ENCODE results near the gene SRPK2.

The SRPK2 gene

DNA sequence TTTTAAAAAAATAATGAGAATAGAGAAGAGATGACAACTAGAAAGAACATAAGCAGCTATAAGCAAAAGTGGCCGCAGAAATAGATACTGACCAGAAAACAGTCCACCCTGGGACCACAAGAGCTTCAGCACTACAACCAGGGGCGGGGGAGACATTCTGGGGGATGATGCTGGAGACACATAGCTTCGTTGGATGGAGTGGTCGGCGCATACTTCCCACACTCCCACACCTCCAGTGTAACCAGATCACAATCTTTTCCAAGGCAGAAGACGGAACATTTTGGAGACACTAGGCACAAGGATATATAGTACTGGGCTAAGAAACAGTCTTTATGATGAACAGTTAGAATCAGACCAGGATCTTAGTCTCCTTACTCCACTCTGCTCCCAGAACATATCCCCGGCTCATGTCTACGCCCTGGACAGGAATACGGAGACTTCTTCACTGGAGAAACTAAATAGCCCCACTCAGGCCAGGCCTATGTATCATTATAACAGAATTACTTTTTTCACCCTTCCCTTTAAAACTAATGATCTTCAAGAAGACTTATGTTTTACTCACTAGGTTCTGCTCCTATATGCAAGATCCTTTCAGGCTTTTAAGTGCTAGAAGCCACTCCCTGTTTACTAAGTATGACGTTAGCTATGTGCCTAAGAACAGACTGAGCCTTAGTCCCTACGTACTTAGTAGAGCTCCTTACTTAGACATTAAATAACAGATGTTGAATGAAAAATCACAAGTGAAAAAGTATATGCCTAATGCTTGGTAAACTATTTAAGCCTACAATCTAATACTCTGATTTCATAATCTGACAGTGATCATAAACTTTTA, 169.6 kb downstream of the SRPK2 start:
- CTCF ChIA-PET, result interaction anchor here (1.3 kb wide), 1 partner anchor 10 kb away, joined by 3 read pairs; no protein-coding TSS in a partner anchor
- 100% methylated on average over 7 of the region's 11 CpGs for WGBS (ENCODE audit: insufficient coverage)
- POLR2A ChIA-PET, result no interaction called here

DNA sequence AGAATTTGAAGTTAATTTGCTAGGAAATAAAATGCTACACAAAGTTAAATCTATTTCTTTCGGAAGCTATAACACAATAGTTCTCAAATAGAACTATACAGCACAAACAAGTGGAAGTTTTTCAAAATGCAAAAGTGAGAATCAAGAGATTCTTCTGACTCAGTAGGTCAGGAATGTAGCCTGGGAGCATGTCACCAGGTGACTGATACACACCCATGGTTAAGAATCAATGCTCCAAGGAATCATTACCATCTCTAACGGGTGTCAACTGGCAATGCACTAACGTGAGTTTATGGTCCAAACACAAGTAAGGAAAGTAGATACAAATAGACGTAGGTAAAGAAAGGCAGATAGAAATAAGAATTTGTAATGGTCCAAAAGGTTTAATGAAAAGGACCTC, 170.5 kb downstream of the SRPK2 start:
- POLR2A ChIA-PET, result no interaction called here
- Histone ChIP-seq H3K36me3 (ENCODE audit: control insufficient read depth in 4 of 4, insufficient read depth in 4 of 4, low read length in 3 of 4) (peaks cover 0 to 2% (median 0%) of the 10 kb centered on the region in 4 experiments), H3K9me3 (ENCODE audit: control extremely low read depth in 1 of 5, control insufficient read depth in 4 of 5, insufficient read depth in 2 of 5, low read depth in 1 of 5, low read length in 4 of 5) (no peaks in the 10 kb centered on the region), H3K4me3 (ENCODE audit: control insufficient read depth in 1 of 7, extremely low read depth in 1 of 7, insufficient read depth in 4 of 7, low read depth in 2 of 7, low read length in 6 of 7) (no peak overlapping the region), H3K27ac (ENCODE audit: insufficient read depth in 1 of 2, low read depth in 1 of 2, low read length in 2 of 2, poor library complexity in 1 of 2, severe bottlenecking in 2 of 2) (no peak overlapping the region), H3K27me3 (replicated peaks in 2 of 5; ENCODE audit: control insufficient read depth in 4 of 5, insufficient read depth in 5 of 5, low read length in 4 of 5) (no peaks in the 10 kb centered on the region), H3K4me1 (ENCODE audit: control extremely low read depth in 1 of 4, control insufficient read depth in 4 of 4, insufficient read depth in 4 of 4, low read length in 3 of 4) (peaks cover 2 to 10% (median 5%) of the 10 kb centered on the region in 4 experiments)
- DNase-seq, result no peak
- WGBS (ENCODE audit: insufficient coverage), result no CpG with 5 or more reads among the region's 4 CpGs
- CTCF ChIA-PET, result interaction anchor here (0.7 kb wide), 1 partner anchor 14 kb away, joined by 3 read pairs; no protein-coding TSS in a partner anchor

More for the DNA sequence above, 169.6 kb downstream of the SRPK2 start:
- Histone ChIP-seq H3K9me3 (ENCODE audit: control extremely low read depth in 1 of 5, control insufficient read depth in 4 of 5, insufficient read depth in 2 of 5, low read depth in 1 of 5, low read length in 4 of 5) (no peaks in the 10 kb centered on the region), H3K4me1 (ENCODE audit: control extremely low read depth in 1 of 4, control insufficient read depth in 4 of 4, insufficient read depth in 4 of 4, low read length in 3 of 4) (peaks cover 0 to 2% (median 0%) of the 10 kb centered on the region in 4 experiments), H3K27ac (ENCODE audit: insufficient read depth in 1 of 2, low read depth in 1 of 2, low read length in 2 of 2, poor library complexity in 1 of 2, severe bottlenecking in 2 of 2) (no peak overlapping the region), H3K27me3 (replicated peaks in 2 of 5; ENCODE audit: control insufficient read depth in 4 of 5, insufficient read depth in 5 of 5, low read length in 4 of 5) (no peaks in the 10 kb centered on the region), H3K4me3 (ENCODE audit: control insufficient read depth in 1 of 7, extremely low read depth in 1 of 7, insufficient read depth in 4 of 7, low read depth in 2 of 7, low read length in 6 of 7) (no peak overlapping the region), H3K36me3 (ENCODE audit: control insufficient read depth in 4 of 4, insufficient read depth in 4 of 4, low read length in 3 of 4) (peaks cover 0 to 2% (median 0%) of the 10 kb centered on the region in 4 experiments)
- DNase-seq, result no peak

DNA sequence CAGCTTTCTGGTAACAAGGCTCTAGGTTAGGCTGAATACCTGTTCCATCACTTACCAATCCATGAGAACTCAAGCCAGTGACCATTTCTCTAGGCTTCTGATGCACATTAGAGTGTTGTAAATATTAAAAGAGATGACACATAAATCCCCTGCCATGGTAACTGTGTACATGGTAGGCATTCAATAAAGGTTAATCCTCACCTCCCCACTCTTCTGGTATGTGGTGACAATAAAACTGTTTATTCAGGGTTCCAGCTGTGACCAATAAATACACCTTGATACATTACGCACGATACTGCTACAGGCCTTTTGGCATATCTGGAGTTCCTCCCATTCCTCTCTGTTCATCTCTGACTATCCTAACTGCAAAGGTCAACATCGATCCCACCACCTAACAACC, 171.9 kb downstream of the SRPK2 start:
- CTCF ChIA-PET, result no interaction called here
- Histone ChIP-seq H3K4me1 (ENCODE audit: control extremely low read depth in 1 of 4, control insufficient read depth in 4 of 4, insufficient read depth in 4 of 4, low read length in 3 of 4) (peaks cover 2 to 13% (median 5%) of the 10 kb centered on the region in 4 experiments), H3K27me3 (replicated peaks in 2 of 5; ENCODE audit: control insufficient read depth in 4 of 5, insufficient read depth in 5 of 5, low read length in 4 of 5) (no peaks in the 10 kb centered on the region), H3K36me3 (ENCODE audit: control insufficient read depth in 4 of 4, insufficient read depth in 4 of 4, low read length in 3 of 4) (peaks cover 0 to 5% (median 0%) of the 10 kb centered on the region in 4 experiments), H3K9me3 (ENCODE audit: control extremely low read depth in 1 of 5, control insufficient read depth in 4 of 5, insufficient read depth in 2 of 5, low read depth in 1 of 5, low read length in 4 of 5) (no peaks in the 10 kb centered on the region), H3K27ac (ENCODE audit: insufficient read depth in 1 of 2, low read depth in 1 of 2, low read length in 2 of 2, poor library complexity in 1 of 2, severe bottlenecking in 2 of 2) (no peak overlapping the region), H3K4me3 (ENCODE audit: control insufficient read depth in 1 of 7, extremely low read depth in 1 of 7, insufficient read depth in 4 of 7, low read depth in 2 of 7, low read length in 6 of 7) (no peak overlapping the region)
- DNase-seq, result no peak
- POLR2A ChIA-PET, result no interaction called here
- WGBS (ENCODE audit: insufficient coverage), result 83% methylated on average over 2 of the region's 3 CpGs

DNA sequence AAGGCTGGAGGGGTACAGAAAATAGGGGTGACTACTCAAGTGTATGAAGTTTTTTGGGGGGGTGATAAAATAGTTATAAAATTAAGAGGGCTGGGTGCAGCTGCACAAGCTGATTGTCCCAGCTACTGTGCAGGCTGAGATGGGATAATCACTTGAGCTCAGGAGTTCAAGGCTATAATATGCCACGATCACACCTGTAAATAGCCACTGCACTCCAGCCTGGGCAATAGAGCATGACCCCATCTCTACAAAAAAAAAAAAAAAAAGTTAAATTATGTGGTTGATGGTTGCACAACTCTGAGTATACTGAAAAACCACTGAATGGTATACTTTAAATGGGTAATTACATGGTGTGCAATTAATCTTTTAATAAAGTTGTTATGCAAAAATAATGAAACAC, 172.9 kb downstream of the SRPK2 start:
- ChIA-PET CTCF (no interaction called here), POLR2A (no interaction called here)
- Histone ChIP-seq H3K4me3 (ENCODE audit: control insufficient read depth in 1 of 7, extremely low read depth in 1 of 7, insufficient read depth in 4 of 7, low read depth in 2 of 7, low read length in 6 of 7) (no peak overlapping the region), H3K27ac (ENCODE audit: insufficient read depth in 1 of 2, low read depth in 1 of 2, low read length in 2 of 2, poor library complexity in 1 of 2, severe bottlenecking in 2 of 2) (no peak overlapping the region), H3K36me3 (ENCODE audit: control insufficient read depth in 4 of 4, insufficient read depth in 4 of 4, low read length in 3 of 4) (peaks cover 0 to 5% (median 0%) of the 10 kb centered on the region in 4 experiments), H3K4me1 (ENCODE audit: control extremely low read depth in 1 of 4, control insufficient read depth in 4 of 4, insufficient read depth in 4 of 4, low read length in 3 of 4) (peaks cover 2 to 14% (median 5%) of the 10 kb centered on the region in 4 experiments), H3K27me3 (replicated peaks in 2 of 5; ENCODE audit: control insufficient read depth in 4 of 5, insufficient read depth in 5 of 5, low read length in 4 of 5) (no peaks in the 10 kb centered on the region), H3K9me3 (ENCODE audit: control extremely low read depth in 1 of 5, control insufficient read depth in 4 of 5, insufficient read depth in 2 of 5, low read depth in 1 of 5, low read length in 4 of 5) (peaks cover 0 to 2% (median 0%) of the 10 kb centered on the region in 5 experiments)
- WGBS (ENCODE audit: insufficient coverage), result no CpG with 5 or more reads among the region's 1 CpG
- no peak for DNase-seq

DNA sequence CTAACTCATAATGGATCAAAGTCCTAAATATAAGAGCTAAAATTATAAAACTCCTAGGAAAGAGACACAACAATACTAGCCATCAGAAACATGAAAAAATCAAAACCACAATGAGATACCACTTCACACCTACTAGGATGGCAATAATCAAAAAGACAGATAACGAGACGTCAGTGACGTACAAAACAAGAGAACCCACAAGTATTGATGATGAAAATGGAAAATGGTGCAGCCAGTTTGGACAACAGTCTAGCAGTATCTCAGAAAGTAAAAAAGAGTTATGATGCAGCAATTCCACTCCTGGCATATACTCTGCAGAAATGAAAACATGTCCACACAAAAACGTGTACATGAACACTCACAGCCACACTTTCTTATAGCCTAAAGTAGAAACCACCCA, 173.5 kb downstream of the SRPK2 start:
- Histone ChIP-seq H3K9me3 (ENCODE audit: control extremely low read depth in 1 of 5, control insufficient read depth in 4 of 5, insufficient read depth in 2 of 5, low read depth in 1 of 5, low read length in 4 of 5) (peaks cover 0 to 2% (median 0%) of the 10 kb centered on the region in 5 experiments), H3K36me3 (ENCODE audit: control insufficient read depth in 4 of 4, insufficient read depth in 4 of 4, low read length in 3 of 4) (peaks cover 0 to 5% (median 0%) of the 10 kb centered on the region in 4 experiments), H3K27ac (ENCODE audit: insufficient read depth in 1 of 2, low read depth in 1 of 2, low read length in 2 of 2, poor library complexity in 1 of 2, severe bottlenecking in 2 of 2) (no peak overlapping the region), H3K4me1 (ENCODE audit: control extremely low read depth in 1 of 4, control insufficient read depth in 4 of 4, insufficient read depth in 4 of 4, low read length in 3 of 4) (peaks cover 2 to 20% (median 7%) of the 10 kb centered on the region in 4 experiments), H3K27me3 (replicated peaks in 2 of 5; ENCODE audit: control insufficient read depth in 4 of 5, insufficient read depth in 5 of 5, low read length in 4 of 5) (no peaks in the 10 kb centered on the region), H3K4me3 (ENCODE audit: control insufficient read depth in 1 of 7, extremely low read depth in 1 of 7, insufficient read depth in 4 of 7, low read depth in 2 of 7, low read length in 6 of 7) (no peak overlapping the region)
- DNase-seq, result no peak
- no CpG with 5 or more reads among the region's 4 CpGs for WGBS (ENCODE audit: insufficient coverage)
- POLR2A ChIA-PET, result no interaction called here
- CTCF ChIA-PET, result interaction anchor here (1.8 kb wide), 1 partner anchor 9 kb away, joined by 7 read pairs; no protein-coding TSS in a partner anchor

DNA sequence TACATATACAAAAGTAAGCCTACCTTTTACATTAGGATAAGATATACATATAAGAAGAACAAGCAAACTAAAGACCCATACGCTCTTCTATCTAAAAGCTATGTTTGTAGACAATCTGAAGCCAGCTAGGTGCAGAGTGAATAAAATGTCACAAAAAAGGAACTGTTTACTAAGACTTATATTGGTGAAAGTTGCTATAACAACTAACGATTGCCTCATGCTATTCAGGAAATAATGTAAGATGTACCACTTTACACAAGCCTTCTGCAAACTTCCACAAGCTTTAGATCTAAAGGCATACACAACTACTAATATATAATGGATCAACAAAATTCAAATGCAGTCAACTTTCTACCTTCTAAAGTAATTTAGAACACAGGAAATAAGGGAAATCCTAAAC, 175.1 kb downstream of the SRPK2 start:
- peak; percentile 20 to 76 (median 59) for DNase-seq
- CTCF ChIA-PET, result interaction anchor here (0.7 to 1.8 kb wide), 3 partner anchors 11 to 48 kb away, joined by 3 to 7 read pairs (median 3); no protein-coding TSS in a partner anchor
- WGBS (ENCODE audit: insufficient coverage), result no CpG with 5 or more reads among the region's 2 CpGs

DNA sequence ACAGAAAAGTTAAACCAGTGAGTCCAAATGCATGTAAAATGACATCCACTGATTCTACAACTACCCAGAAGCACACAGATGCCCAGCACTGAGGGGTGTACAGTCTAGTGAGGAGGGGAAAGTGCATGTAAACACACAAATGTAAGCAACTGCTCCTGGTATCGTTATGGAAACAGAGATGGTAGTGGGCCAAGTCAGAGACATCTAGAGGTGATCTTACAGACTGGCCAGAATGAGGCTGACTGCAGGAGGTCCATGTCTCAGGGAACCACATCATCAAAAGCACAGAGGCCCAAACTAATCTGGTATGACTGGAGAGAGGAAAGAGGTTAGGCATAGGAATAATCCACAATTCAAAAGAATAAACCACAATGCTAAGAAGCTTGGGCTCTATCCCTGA, 176.5 kb downstream of the SRPK2 start:
- H3K4me3 ChIP-seq (ENCODE audit: control insufficient read depth in 1 of 7, extremely low read depth in 1 of 7, insufficient read depth in 4 of 7, low read depth in 2 of 7, low read length in 6 of 7), result no peak overlapping the region
- ChIA-PET POLR2A (no interaction called here), CTCF (no interaction called here)
- no peaks in the 10 kb centered on the region for H3K27me3 ChIP-seq (replicated peaks in 2 of 5; ENCODE audit: control insufficient read depth in 4 of 5, insufficient read depth in 5 of 5, low read length in 4 of 5)
- H3K36me3 ChIP-seq (ENCODE audit: control insufficient read depth in 4 of 4, insufficient read depth in 4 of 4, low read length in 3 of 4), result peaks cover 0 to 5% (median 0%) of the 10 kb centered on the region in 4 experiments
- H3K27ac ChIP-seq (ENCODE audit: insufficient read depth in 1 of 2, low read depth in 1 of 2, low read length in 2 of 2, poor library complexity in 1 of 2, severe bottlenecking in 2 of 2), result no peak overlapping the region
- H3K4me1 ChIP-seq (ENCODE audit: control extremely low read depth in 1 of 4, control insufficient read depth in 4 of 4, insufficient read depth in 4 of 4, low read length in 3 of 4), result peaks cover 2 to 20% (median 7%) of the 10 kb centered on the region in 4 experiments
- DNase-seq, result no peak
- 100% methylated on average over 1 of the region's 1 CpG for WGBS (ENCODE audit: insufficient coverage)
- peaks cover 0 to 2% (median 0%) of the 10 kb centered on the region in 5 experiments for H3K9me3 ChIP-seq (ENCODE audit: control extremely low read depth in 1 of 5, control insufficient read depth in 4 of 5, insufficient read depth in 2 of 5, low read depth in 1 of 5, low read length in 4 of 5)

More for the DNA sequence above, 175.1 kb downstream of the SRPK2 start:
- Histone ChIP-seq H3K4me3 (ENCODE audit: control insufficient read depth in 1 of 7, extremely low read depth in 1 of 7, insufficient read depth in 4 of 7, low read depth in 2 of 7, low read length in 6 of 7) (no peak overlapping the region), H3K27ac (ENCODE audit: insufficient read depth in 1 of 2, low read depth in 1 of 2, low read length in 2 of 2, poor library complexity in 1 of 2, severe bottlenecking in 2 of 2) (peak overlapping the region in 1 of 2 experiments; percentile 65), H3K9me3 (ENCODE audit: control extremely low read depth in 1 of 5, control insufficient read depth in 4 of 5, insufficient read depth in 2 of 5, low read depth in 1 of 5, low read length in 4 of 5) (peaks cover 0 to 2% (median 0%) of the 10 kb centered on the region in 5 experiments), H3K36me3 (ENCODE audit: control insufficient read depth in 4 of 4, insufficient read depth in 4 of 4, low read length in 3 of 4) (peaks cover 0 to 5% (median 0%) of the 10 kb centered on the region in 4 experiments), H3K27me3 (replicated peaks in 2 of 5; ENCODE audit: control insufficient read depth in 4 of 5, insufficient read depth in 5 of 5, low read length in 4 of 5) (no peaks in the 10 kb centered on the region), H3K4me1 (ENCODE audit: control extremely low read depth in 1 of 4, control insufficient read depth in 4 of 4, insufficient read depth in 4 of 4, low read length in 3 of 4) (peaks cover 2 to 20% (median 7%) of the 10 kb centered on the region in 4 experiments)
- POLR2A ChIA-PET, result no interaction called here
